ENCODE results near the gene CCDC15.

The CCDC15 gene

GRCh38 chr11:125036933-125037332 is 82.9 kb downstream of the CCDC15 start:
- Histone ChIP-seq H3K27me3 (ENCODE audit: insufficient read depth, low read length, poor library complexity, severe bottlenecking) (no peaks in the 10 kb centered on the region), H3K9me3 (ENCODE audit: insufficient read depth, low read depth, low read length) (peaks cover 2% of the 10 kb centered on the region; the same call in 1 of the 2 replicates), H3K4me1 (ENCODE audit: insufficient read depth, low read length, poor library complexity, severe bottlenecking) (no peaks in the 10 kb centered on the region), H3K4me2 (ENCODE audit: low read depth, low read length, poor library complexity, severe bottlenecking) (no peak overlapping the region), H2AFZ (ENCODE audit: low read length) (no peak overlapping the region), H3F3A (ENCODE audit: low read depth) (no peaks in the 10 kb centered on the region), H3K4me3 (ENCODE audit: low read length, poor library complexity, severe bottlenecking) (no peak overlapping the region), H3K9me2 (replicated peaks; ENCODE audit: low read depth, low read length) (no peaks in the 10 kb centered on the region), H3K36me3 (ENCODE audit: insufficient read depth, low read length) (peaks cover 25% of the 10 kb centered on the region; the same call in 1 of the 2 replicates), H3K79me2 (ENCODE audit: insufficient read depth, low read length) (no peaks in the 10 kb centered on the region), H4K20me1 (ENCODE audit: insufficient read depth, low read length, poor library complexity, severe bottlenecking) (no peaks in the 10 kb centered on the region), H3K9ac (ENCODE audit: low read depth, low read length, poor library complexity, severe bottlenecking) (no peak overlapping the region)
- TF ChIP-seq EZH2phosphoT487 (IDR thresholded peaks at IDR 0.05; ENCODE audit: borderline replicate concordance): no peak

GRCh38 chr11:125049164-125049792 is 95.3 kb downstream of the CCDC15 start:
- TF ChIP-seq EZH2phosphoT487 (IDR thresholded peaks at IDR 0.05; ENCODE audit: borderline replicate concordance): no peak
- TF ChIP-seq, protein P1, sequence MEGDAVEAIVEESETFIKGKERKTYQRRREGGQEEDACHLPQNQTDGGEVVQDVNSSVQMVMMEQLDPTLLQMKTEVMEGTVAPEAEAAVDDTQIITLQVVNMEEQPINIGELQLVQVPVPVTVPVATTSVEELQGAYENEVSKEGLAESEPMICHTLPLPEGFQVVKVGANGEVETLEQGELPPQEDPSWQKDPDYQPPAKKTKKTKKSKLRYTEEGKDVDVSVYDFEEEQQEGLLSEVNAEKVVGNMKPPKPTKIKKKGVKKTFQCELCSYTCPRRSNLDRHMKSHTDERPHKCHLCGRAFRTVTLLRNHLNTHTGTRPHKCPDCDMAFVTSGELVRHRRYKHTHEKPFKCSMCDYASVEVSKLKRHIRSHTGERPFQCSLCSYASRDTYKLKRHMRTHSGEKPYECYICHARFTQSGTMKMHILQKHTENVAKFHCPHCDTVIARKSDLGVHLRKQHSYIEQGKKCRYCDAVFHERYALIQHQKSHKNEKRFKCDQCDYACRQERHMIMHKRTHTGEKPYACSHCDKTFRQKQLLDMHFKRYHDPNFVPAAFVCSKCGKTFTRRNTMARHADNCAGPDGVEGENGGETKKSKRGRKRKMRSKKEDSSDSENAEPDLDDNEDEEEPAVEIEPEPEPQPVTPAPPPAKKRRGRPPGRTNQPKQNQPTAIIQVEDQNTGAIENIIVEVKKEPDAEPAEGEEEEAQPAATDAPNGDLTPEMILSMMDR (conservative IDR thresholded peaks at IDR 0.05; ENCODE audit: low read length): no peak
- Histone ChIP-seq H3K4me3 (ENCODE audit: low read length, poor library complexity, severe bottlenecking) (no peak overlapping the region), H3K27me3 (ENCODE audit: insufficient read depth, low read length, poor library complexity, severe bottlenecking) (no peaks in the 10 kb centered on the region), H2AFZ (ENCODE audit: low read length) (no peak overlapping the region), H3K9me2 (replicated peaks; ENCODE audit: low read depth, low read length) (no peaks in the 10 kb centered on the region), H3K4me2 (ENCODE audit: low read depth, low read length, poor library complexity, severe bottlenecking) (no peak overlapping the region), H3K4me1 (ENCODE audit: insufficient read depth, low read length, poor library complexity, severe bottlenecking) (no peaks in the 10 kb centered on the region), H3K9me3 (ENCODE audit: insufficient read depth, low read depth, low read length) (no peaks in the 10 kb centered on the region), H3F3A (ENCODE audit: low read depth) (no peaks in the 10 kb centered on the region), H3K79me2 (ENCODE audit: insufficient read depth, low read length) (no peaks in the 10 kb centered on the region), H3K9ac (ENCODE audit: low read depth, low read length, poor library complexity, severe bottlenecking) (no peak overlapping the region), H3K36me3 (ENCODE audit: insufficient read depth, low read length) (no peaks in the 10 kb centered on the region), H4K20me1 (ENCODE audit: insufficient read depth, low read length, poor library complexity, severe bottlenecking) (no peaks in the 10 kb centered on the region)

DNA sequence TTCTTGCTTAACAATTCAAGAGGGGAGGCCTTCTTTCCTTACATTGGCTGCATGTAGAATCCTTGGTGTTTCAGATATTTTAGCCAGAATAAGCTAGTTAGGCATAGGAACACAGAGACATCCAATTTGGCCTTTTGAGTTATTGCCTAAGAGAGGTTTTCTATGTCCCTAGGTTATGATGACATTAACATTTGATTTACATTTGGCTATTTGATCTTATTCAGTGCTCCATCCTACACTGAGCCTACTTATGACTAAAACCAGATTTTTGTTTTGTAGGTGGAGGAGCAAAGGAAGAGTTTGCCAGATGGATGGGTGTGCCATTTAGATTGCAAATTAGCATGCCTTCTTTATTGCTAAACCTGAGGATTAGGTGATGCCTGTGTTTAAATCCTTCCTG is 98.0 kb downstream of the CCDC15 start:
- H3K9ac ChIP-seq (ENCODE audit: low read depth, low read length, poor library complexity, severe bottlenecking): no peak overlapping the region
- no peaks in the 10 kb centered on the region for H3K4me1 ChIP-seq (ENCODE audit: insufficient read depth, low read length, poor library complexity, severe bottlenecking)
- H4K20me1 ChIP-seq (ENCODE audit: insufficient read depth, low read length, poor library complexity, severe bottlenecking): no peaks in the 10 kb centered on the region
- no peak overlapping the region for H3K4me3 ChIP-seq (ENCODE audit: low read length, poor library complexity, severe bottlenecking)
- no peaks in the 10 kb centered on the region for H3K9me3 ChIP-seq (ENCODE audit: insufficient read depth, low read depth, low read length)
- no peaks in the 10 kb centered on the region for H3K79me2 ChIP-seq (ENCODE audit: insufficient read depth, low read length)
- no peaks in the 10 kb centered on the region for H3K9me2 ChIP-seq (replicated peaks; ENCODE audit: low read depth, low read length)
- TF ChIP-seq, protein P1 (conservative IDR thresholded peaks at IDR 0.05; ENCODE audit: low read length): no peak
- TF ChIP-seq EZH2phosphoT487 (IDR thresholded peaks at IDR 0.05; ENCODE audit: borderline replicate concordance): no peak
- no peaks in the 10 kb centered on the region for H3F3A ChIP-seq (ENCODE audit: low read depth)
- H3K4me2 ChIP-seq (ENCODE audit: low read depth, low read length, poor library complexity, severe bottlenecking): no peak overlapping the region
- H3K27me3 ChIP-seq (ENCODE audit: insufficient read depth, low read length, poor library complexity, severe bottlenecking): no peaks in the 10 kb centered on the region
- no peaks in the 10 kb centered on the region for H3K36me3 ChIP-seq (ENCODE audit: insufficient read depth, low read length)
- no peak overlapping the region for H2AFZ ChIP-seq (ENCODE audit: low read length)

DNA sequence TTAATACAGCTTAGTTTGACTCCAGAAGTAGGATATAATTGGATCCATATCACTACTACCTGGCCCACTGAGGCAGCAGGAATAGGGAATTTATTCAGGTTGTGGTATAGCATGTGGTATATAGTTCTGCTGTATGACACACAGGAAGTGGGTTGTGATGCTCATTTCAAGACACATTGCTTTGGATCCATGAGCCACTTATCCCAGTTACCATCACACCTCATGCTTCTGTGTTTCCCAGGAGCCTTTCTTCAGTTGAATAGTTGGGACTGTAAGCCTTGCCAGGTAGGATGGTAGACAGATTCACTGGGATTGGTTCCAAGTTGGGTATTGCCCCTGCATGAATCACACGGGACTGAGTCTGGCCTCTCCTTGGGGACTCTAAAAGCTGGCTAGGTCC is 99.2 kb downstream of the CCDC15 start:
- Histone ChIP-seq H3K27me3 (ENCODE audit: insufficient read depth, low read length, poor library complexity, severe bottlenecking) (no peaks in the 10 kb centered on the region), H3K4me1 (ENCODE audit: insufficient read depth, low read length, poor library complexity, severe bottlenecking) (no peaks in the 10 kb centered on the region), H3K9ac (ENCODE audit: low read depth, low read length, poor library complexity, severe bottlenecking) (no peak overlapping the region), H3K79me2 (ENCODE audit: insufficient read depth, low read length) (no peaks in the 10 kb centered on the region), H4K20me1 (ENCODE audit: insufficient read depth, low read length, poor library complexity, severe bottlenecking) (no peaks in the 10 kb centered on the region), H3F3A (ENCODE audit: low read depth) (no peaks in the 10 kb centered on the region), H3K36me3 (ENCODE audit: insufficient read depth, low read length) (no peaks in the 10 kb centered on the region), H2AFZ (ENCODE audit: low read length) (no peak overlapping the region), H3K4me2 (ENCODE audit: low read depth, low read length, poor library complexity, severe bottlenecking) (no peak overlapping the region), H3K4me3 (ENCODE audit: low read length, poor library complexity, severe bottlenecking) (no peak overlapping the region), H3K9me2 (replicated peaks; ENCODE audit: low read depth, low read length) (no peaks in the 10 kb centered on the region), H3K9me3 (ENCODE audit: insufficient read depth, low read depth, low read length) (no peaks in the 10 kb centered on the region)
- TF ChIP-seq, protein P1 (conservative IDR thresholded peaks at IDR 0.05; ENCODE audit: low read length): no peak
- no peak for TF ChIP-seq EZH2phosphoT487 (IDR thresholded peaks at IDR 0.05; ENCODE audit: borderline replicate concordance)

Measured in Loucy (cell line).